Stomach smooth muscle (tissue), 2 donors: Measurements from ENCODE around the gene SWI5.

ENCODE experiments used
- H3K27ac ChIP-seq: one replicate; pipeline ENCODE4 v1.7.0; 2013; ENCODE audit warnings: mild to moderate bottlenecking, low read length, inconsistent platforms
- H3K27me3 ChIP-seq, 2 donors: one replicate each; pipeline ENCODE4 v1.7.0; 2013; ENCODE audit warnings: low read length in 2 of 2; ENCODE audit not compliant: insufficient read depth in 2 of 2, control insufficient read depth in 1 of 2
- H3K36me3 ChIP-seq, 2 donors: one replicate each; pipeline ENCODE4 v1.7.0; 2013; ENCODE audit warnings: low read length in 2 of 2; ENCODE audit not compliant: control insufficient read depth in 2 of 2, insufficient read depth in 2 of 2
- H3K4me1 ChIP-seq: one replicate; pipeline ENCODE4 v1.7.0; 2013; ENCODE audit warnings: low read length; ENCODE audit not compliant: control insufficient read depth, insufficient read depth
- H3K4me3 ChIP-seq, 2 donors: one replicate each; pipeline ENCODE4 v1.7.0; 2013; ENCODE audit warnings: low read length in 2 of 2
- H3K9ac ChIP-seq, 2 donors: one replicate each; pipeline ENCODE4 v1.7.0; 2013; ENCODE audit warnings: low read length in 2 of 2, mild to moderate bottlenecking in 1 of 2
- H3K9me3 ChIP-seq, 2 donors: one replicate each; pipeline ENCODE4 v1.7.0; 2013; ENCODE audit warnings: low read length in 2 of 2; ENCODE audit not compliant: control insufficient read depth in 2 of 2
- donor health status: healthy.
- donor health status: Pancreatic carcinoma.

SWI5 gene

GRCh38 chr9:128298535-128299482 lies 22.7 kb downstream of the SWI5 start:
- no peak overlapping the region for H3K9ac ChIP-seq
- H3K4me3 ChIP-seq: no peak overlapping the region
- H3K9me3 ChIP-seq: no peaks in the 10 kb centered on the region
- H3K36me3 ChIP-seq: no peaks in the 10 kb centered on the region
- no peak overlapping the region for H3K27ac ChIP-seq
- H3K4me1 ChIP-seq: peaks cover 6% of the 10 kb centered on the region
- no peaks in the 10 kb centered on the region for H3K27me3 ChIP-seq

GRCh38 chr9:128304136-128304970 lies 28.3 kb downstream of the SWI5 start:
- H3K9ac ChIP-seq: no peak overlapping the region
- H3K4me3 ChIP-seq: no peak overlapping the region
- H3K27me3 ChIP-seq: no peaks in the 10 kb centered on the region
- H3K27ac ChIP-seq: no peak overlapping the region
- no peaks in the 10 kb centered on the region for H3K4me1 ChIP-seq
- peaks cover 0 to 4% of the 10 kb centered on the region in 2 donors for H3K36me3 ChIP-seq
- H3K9me3 ChIP-seq: no peaks in the 10 kb centered on the region

GRCh38 chr9:128304971-128305288 lies 28.9 kb downstream of the SWI5 start:
- H3K27me3 ChIP-seq: no peaks in the 10 kb centered on the region
- peaks cover 5 to 9% of the 10 kb centered on the region in 2 donors for H3K36me3 ChIP-seq
- H3K4me1 ChIP-seq: no peaks in the 10 kb centered on the region
- H3K9me3 ChIP-seq: no peaks in the 10 kb centered on the region
- no peak overlapping the region for H3K27ac ChIP-seq
- H3K9ac ChIP-seq: no peak overlapping the region
- no peak overlapping the region for H3K4me3 ChIP-seq

- H3K4me1 ChIP-seq: no peaks in the 10 kb centered on the region
- no peak overlapping the region for H3K9ac ChIP-seq
- H3K36me3 ChIP-seq: peaks cover 20 to 30% of the 10 kb centered on the region in 2 donors
- H3K27me3 ChIP-seq: no peaks in the 10 kb centered on the region
- no peaks in the 10 kb centered on the region for H3K9me3 ChIP-seq
- H3K4me3 ChIP-seq: no peak overlapping the region
- no peak overlapping the region for H3K27ac ChIP-seq
These were observed 33.5 kb downstream of the SWI5 start for GRCh38 chr9:128309551-128309950.

- no peak overlapping the region for H3K27ac ChIP-seq
- H3K36me3 ChIP-seq: peaks cover 23 to 39% of the 10 kb centered on the region in 2 donors
- H3K4me1 ChIP-seq: no peaks in the 10 kb centered on the region
- no peak overlapping the region for H3K4me3 ChIP-seq
- H3K9me3 ChIP-seq: no peaks in the 10 kb centered on the region
- H3K27me3 ChIP-seq: no peaks in the 10 kb centered on the region
- H3K9ac ChIP-seq: no peak overlapping the region
These were observed 34.4 kb downstream of the SWI5 start for GRCh38 chr9:128310461-128310860.

- Histone ChIP-seq H3K4me1 (no peaks in the 10 kb centered on the region), H3K36me3 (peaks cover 37 to 45% of the 10 kb centered on the region in 2 donors), H3K9me3 (no peaks in the 10 kb centered on the region), H3K27ac (no peak overlapping the region), H3K27me3 (no peaks in the 10 kb centered on the region), H3K9ac (no peak overlapping the region), H3K4me3 (no peak overlapping the region)
These were observed 38.6 kb downstream of the SWI5 start for GRCh38 chr9:128314697-128315096.

- H3K9me3 ChIP-seq: no peaks in the 10 kb centered on the region
- H3K4me1 ChIP-seq: peaks cover under 1% of the 10 kb centered on the region
- H3K27ac ChIP-seq: no peak overlapping the region
- no peak overlapping the region for H3K4me3 ChIP-seq
- no peaks in the 10 kb centered on the region for H3K27me3 ChIP-seq
- H3K36me3 ChIP-seq: peaks cover 24 to 30% of the 10 kb centered on the region in 2 donors
- H3K9ac ChIP-seq: no peak overlapping the region
These were observed 40.3 kb downstream of the SWI5 start for GRCh38 chr9:128316421-128316820.

GRCh38 chr9:128317629-128318028 lies 41.6 kb downstream of the SWI5 start:
- H3K9ac ChIP-seq: no peak overlapping the region
- no peaks in the 10 kb centered on the region for H3K9me3 ChIP-seq
- no peaks in the 10 kb centered on the region for H3K27me3 ChIP-seq
- H3K4me1 ChIP-seq: peaks cover 5% of the 10 kb centered on the region
- H3K27ac ChIP-seq: no peak overlapping the region
- no peak overlapping the region for H3K4me3 ChIP-seq
- peaks cover 22 to 29% of the 10 kb centered on the region in 2 donors for H3K36me3 ChIP-seq

- Histone ChIP-seq H3K27ac (no peak overlapping the region), H3K36me3 (peaks cover 23 to 30% of the 10 kb centered on the region in 2 donors), H3K4me3 (peak overlapping the region; percentile 98), H3K27me3 (no peaks in the 10 kb centered on the region), H3K4me1 (peaks cover 25% of the 10 kb centered on the region), H3K9me3 (no peaks in the 10 kb centered on the region), H3K9ac (no peak overlapping the region)
These were observed 45.3 kb downstream of the SWI5 start for GRCh38 chr9:128321343-128321742.

GRCh38 chr9:128321879-128322403 lies 45.9 kb downstream of the SWI5 start:
- H3K27ac ChIP-seq: peak overlapping the region; percentile 87
- H3K4me1 ChIP-seq: peaks cover 25% of the 10 kb centered on the region
- H3K9me3 ChIP-seq: no peaks in the 10 kb centered on the region
- H3K9ac ChIP-seq: peak overlapping the region; percentile 76 to 98
- H3K27me3 ChIP-seq: no peaks in the 10 kb centered on the region
- peaks cover 17 to 24% of the 10 kb centered on the region in 2 donors for H3K36me3 ChIP-seq
- H3K4me3 ChIP-seq: peak overlapping the region; percentile 98
